H1 (cell line): ENCODE data around the gene GSTM3. TPM values are rescaled to one million over a fixed set of nuclear protein-coding genes. Genes with fewer than 3 reads are reported as not detected.

Experiments used
- BACH1 ChIP-seq: IDR thresholded peaks from 2 replicates; pipeline ENCODE4 v1.6.1; 2012; ENCODE audit warnings: low read length, improper control_type of control experiment
- BCL11A ChIP-seq, 2 experiments: IDR thresholded peaks; one replicate each; pipeline ENCODE4 v1.6.1; 2011; ENCODE audit warnings: low read depth in 2 of 2, low read length in 2 of 2, mild to moderate bottlenecking in 2 of 2
- CEBPB ChIP-seq: IDR thresholded peaks from 2 replicates; pipeline ENCODE4 v1.6.1; 2012; ENCODE audit warnings: low read depth, low read length
- EGR1 ChIP-seq: IDR thresholded peaks from 2 replicates; pipeline ENCODE4 v1.6.1; 2011; ENCODE audit warnings: low read depth, low read length, borderline replicate concordance
- EZH2 ChIP-seq: fragments of 200-600 bp; sonication (generic); IDR thresholded peaks from 2 replicates; pipeline ENCODE4 v1.7.1; 2012; ENCODE audit warnings: low read depth, mild to moderate bottlenecking, moderate library complexity, low read length, inconsistent platforms; ENCODE audit not compliant: severe bottlenecking
- GABPA ChIP-seq: IDR thresholded peaks from 2 replicates; pipeline ENCODE4 v1.6.1; 2011; ENCODE audit warnings: mild to moderate bottlenecking, low read length, moderate library complexity, borderline replicate concordance; ENCODE audit not compliant: insufficient read depth
- HDAC2 ChIP-seq, 2 experiments: fragments of 300-600 bp in 1 of 2; sonication (generic) in 1 of 2; IDR thresholded peaks; 2 replicates each; pipeline ENCODE4 v1.6.1; 2011 to 2012; ENCODE audit warnings: low read depth in 2 of 2, low read length in 2 of 2, mild to moderate bottlenecking in 2 of 2, moderate library complexity in 2 of 2, borderline replicate concordance in 1 of 2, inconsistent platforms in 1 of 2
- JUND ChIP-seq: IDR thresholded peaks from 2 replicates; pipeline ENCODE4 v1.6.1; 2011; ENCODE audit warnings: mild to moderate bottlenecking, improper control_type of control experiment, low read length
- MAFK ChIP-seq: IDR thresholded peaks from 2 replicates; pipeline ENCODE4 v1.6.1; 2012; ENCODE audit warnings: low read depth, mild to moderate bottlenecking, improper control_type of control experiment, low read length
- NRF1 ChIP-seq: IDR thresholded peaks from 2 replicates; pipeline ENCODE4 v1.6.1; 2011; ENCODE audit warnings: mild to moderate bottlenecking, low read depth, low read length, improper control_type of control experiment
- POLR2AphosphoS5 ChIP-seq: IDR thresholded peaks from 2 replicates; pipeline ENCODE4 v1.6.1; 2011; ENCODE audit warnings: low read depth, low read length
- RBBP5 ChIP-seq: IDR thresholded peaks from 2 replicates; pipeline ENCODE4 v1.7.1; 2012; ENCODE audit warnings: low read depth, mild to moderate bottlenecking, inconsistent platforms, low read length, moderate library complexity, borderline replicate concordance
- RXRA ChIP-seq: IDR thresholded peaks from 2 replicates; pipeline ENCODE4 v1.6.1; 2011; ENCODE audit warnings: low read depth, mild to moderate bottlenecking, low read length, moderate library complexity; ENCODE audit not compliant: insufficient read depth
- SAP30 ChIP-seq: fragments of 300-600 bp; sonication (generic); IDR thresholded peaks from 2 replicates; pipeline ENCODE4 v1.7.1; 2012; ENCODE audit warnings: low read length, moderate library complexity, mild to moderate bottlenecking, inconsistent platforms; ENCODE audit not compliant: insufficient read depth, insufficient replicate concordance
- SIN3A ChIP-seq, 2 experiments: IDR thresholded peaks in 1 of 2; conservative IDR thresholded peaks in 1 of 2; 2 replicates each; pipeline ENCODE4 v1.6.1; 2011 to 2012; ENCODE audit warnings: low read length in 2 of 2, improper control_type of control experiment in 1 of 2, low read depth in 1 of 2, mild to moderate bottlenecking in 1 of 2
- SP1 ChIP-seq: IDR thresholded peaks from 2 replicates; pipeline ENCODE4 v1.6.1; 2011; ENCODE audit warnings: low read depth, low read length
- SRF ChIP-seq: IDR thresholded peaks from 2 replicates; pipeline ENCODE4 v1.6.1; 2011; ENCODE audit warnings: mild to moderate bottlenecking, low read depth, low read length, moderate library complexity
- SUZ12 ChIP-seq: fragments of 200-600 bp; sonication (generic); IDR thresholded peaks from 2 replicates; pipeline ENCODE4 v1.6.1; 2012; ENCODE audit warnings: mild to moderate bottlenecking, inconsistent platforms, low read length, moderate library complexity, mixed read lengths
- TAF1 ChIP-seq: IDR thresholded peaks from 2 replicates; pipeline ENCODE4 v1.6.1; 2011; ENCODE audit warnings: mild to moderate bottlenecking, low read depth, low read length
- TCF12 ChIP-seq: IDR thresholded peaks from 2 replicates; pipeline ENCODE4 v1.6.1; 2011; ENCODE audit warnings: low read depth, mild to moderate bottlenecking, low read length
- USF2 ChIP-seq: IDR thresholded peaks from 2 replicates; pipeline ENCODE4 v1.6.1; 2011; ENCODE audit warnings: low read length, improper control_type of control experiment
- ZNF274 ChIP-seq: IDR thresholded peaks from 2 replicates; pipeline ENCODE4 v1.7.0; 2012; ENCODE audit warnings: low read length, borderline replicate concordance; ENCODE audit errors: extremely low read depth
- polyA plus RNA-seq, 7 experiments: library from polyadenylated mRNA; depleted of rRNA in 3 of 7; stranded (reverse) in 5 of 7; unstranded in 2 of 7; fragments of >200 nt in 5 of 7; fragments of 200-250 nt in 2 of 7; gene quantifications; 1 replicate in 5 of 7; 2 replicates in 1 of 7; 4 replicates in 1 of 7; pipeline versions ENCODE4 v1.2.1 to v1.2.3, GENCODE V29; 2011 to 2013; ENCODE audit warnings: missing spikeins in 2 of 7, mixed read lengths in 2 of 7
- total RNA-seq: library from RNA; stranded (reverse); fragmentation: NEBNext Ultra II Directional; extraction: Animal tissue kit (Norgen Biotek cat#: 25700); gene quantifications from 2 replicates; pipeline ENCODE4 v1.2.1, GENCODE V29; 2021

The GSTM3 gene
- total and polyA plus RNA-seq, 2 of the 8 experiments (the other 6 are each of a cell fraction or from before 2014, with no cell fraction given), result 2.2 to 5.1 TPM

- TF ChIP-seq SIN3A (conservative IDR thresholded peaks at IDR 0.05 in 1 of 2, IDR thresholded peaks at IDR 0.05 in 1 of 2; ENCODE audit: low read depth in 1 of 2, low read length in 2 of 2) (peak in 1 of 2 experiments; percentile 62; a peak in 1 of 4 replicates), NRF1 (peak; percentile 62), ZNF274 (no peak), BCL11A (IDR thresholded peaks at IDR 0.05; ENCODE audit: low read depth in 2 of 2, low read length in 2 of 2) (no peak), EZH2 (peak; percentile 52), CEBPB (no peak), POLR2AphosphoS5 (peak; percentile 62), EGR1 (no peak), MAFK (no peak), RXRA (no peak), SUZ12 (peak; percentile 54; the same call in 1 of the 2 replicates), SRF (no peak), GABPA (no peak), USF2 (no peak), TAF1 (no peak), TCF12 (no peak), SAP30 (no peak), BACH1 (no peak), HDAC2 (IDR thresholded peaks at IDR 0.05; ENCODE audit: borderline replicate concordance in 1 of 2, low read depth in 2 of 2, low read length in 2 of 2) (no peak), RBBP5 (0 out of 2 replicates have a peak, but pooled peaks have one; percentile 54), JUND (no peak), SP1 (no peak)
Measured at GRCh38 chr1:109739738-109740614, 862 bp downstream of the GSTM3 start (continued).
